Measurements from ENCODE around the gene IPO8.
"Not testable (repeated sequence)": the region's sequence is repeated elsewhere in the genome, so short reads cannot be mapped to it uniquely, and the experiment has no call there.

Gene IPO8

DNA sequence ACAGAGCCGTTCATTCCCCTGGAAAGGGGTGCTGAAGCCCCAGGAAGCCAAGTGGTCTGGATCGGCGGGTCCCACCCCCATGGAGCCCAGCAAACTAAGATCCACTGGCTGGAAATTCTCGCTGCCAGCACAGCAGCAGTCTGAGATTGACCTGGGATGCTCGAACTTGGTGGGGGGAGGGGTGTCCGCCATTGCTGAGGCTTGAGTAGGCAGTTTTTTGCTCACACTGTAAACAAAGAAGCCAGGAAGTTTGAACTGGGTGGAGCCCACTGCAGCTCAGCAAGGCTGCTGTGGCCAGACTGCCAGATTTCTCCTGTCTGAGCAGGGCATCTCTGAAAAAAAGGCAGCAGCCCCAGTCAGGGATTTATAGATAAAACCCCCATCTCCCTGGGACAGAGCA, 91.4 kb downstream of the IPO8 start:
- not testable (repeated sequence) for DNase-seq (ENCODE audit: low read depth in 2 of 2)

DNA sequence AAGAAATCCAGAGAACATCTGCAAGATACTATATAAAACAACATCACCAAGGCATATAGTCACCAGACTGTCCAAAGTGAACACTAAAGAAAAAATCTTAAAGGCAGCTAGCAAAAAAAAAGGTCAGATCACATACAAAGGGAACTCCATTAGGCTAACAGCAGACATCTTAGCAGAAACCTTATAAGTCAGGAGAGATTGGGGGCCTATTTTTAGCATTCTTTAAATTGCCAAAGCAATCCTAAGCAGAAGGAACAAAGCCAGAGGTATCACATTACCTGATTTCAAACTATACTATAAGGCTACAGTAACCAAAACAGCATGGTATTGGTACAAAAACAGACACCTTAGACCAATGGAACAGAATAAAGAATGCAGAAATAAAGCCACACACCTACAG, 92.5 kb downstream of the IPO8 start:
- no peak for DNase-seq (ENCODE audit: low read depth in 2 of 2)

DNA sequence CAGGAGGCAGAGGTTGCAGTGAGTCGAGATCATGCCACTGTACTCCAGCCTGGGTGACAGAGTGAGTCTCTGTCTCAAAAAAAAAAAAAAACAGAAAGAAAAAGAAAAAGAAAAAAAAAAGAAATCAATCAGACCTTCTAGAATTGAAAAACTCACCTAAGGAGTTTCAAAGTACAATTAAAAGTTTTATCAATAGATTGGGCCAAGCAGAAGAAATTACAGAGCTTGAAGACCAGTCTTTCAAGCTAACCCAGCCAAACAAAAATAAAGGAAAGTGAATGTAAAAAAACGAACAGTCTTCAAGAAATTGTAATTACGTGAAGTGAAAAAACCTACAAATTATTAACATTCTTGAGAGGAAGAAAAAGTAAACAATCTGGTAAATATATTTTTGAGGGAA, 93.0 kb downstream of the IPO8 start:
- DNase-seq (ENCODE audit: low read depth in 2 of 2) = no peak

DNA sequence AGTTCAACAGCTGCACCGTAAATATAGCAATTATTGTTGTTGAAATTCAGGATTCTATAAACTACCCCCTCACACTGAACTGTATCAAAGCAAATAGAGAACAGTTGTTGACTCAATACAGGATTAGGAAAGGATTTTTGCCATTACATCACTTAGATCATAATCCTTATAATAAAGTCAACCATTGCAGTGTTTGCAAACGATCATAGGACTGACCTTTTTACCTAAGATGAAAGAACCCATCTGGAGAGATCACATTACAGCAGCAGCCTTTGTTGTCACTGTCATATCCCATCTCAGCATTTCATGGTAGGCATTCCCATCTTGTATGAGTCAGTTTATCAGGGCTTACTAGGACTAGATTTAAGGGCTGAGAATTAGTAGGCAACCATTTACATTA, 96.1 kb downstream of the IPO8 start:
- no peak for DNase-seq (ENCODE audit: low read depth in 2 of 2)

DNA sequence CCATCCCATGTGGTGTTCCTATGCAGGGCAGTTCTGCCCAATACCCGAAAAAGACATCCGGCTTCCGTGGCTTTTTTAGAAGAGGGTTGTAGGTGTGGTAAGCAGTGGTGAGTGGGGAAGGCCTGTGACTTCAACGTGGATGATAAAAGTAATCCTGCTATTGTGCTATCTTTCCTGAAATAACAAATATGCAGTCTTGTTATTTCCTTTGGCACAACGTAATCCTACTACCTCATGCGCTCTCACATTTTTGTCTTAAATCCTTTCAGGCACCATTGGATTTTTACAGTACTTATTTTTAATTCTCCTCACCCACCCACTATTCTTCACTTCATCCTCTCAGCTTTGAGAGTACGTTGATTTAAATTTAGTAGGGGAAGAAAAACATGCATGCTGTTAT, 96.8 kb downstream of the IPO8 start:
- no peak for DNase-seq (ENCODE audit: low read depth in 2 of 2)

DNA sequence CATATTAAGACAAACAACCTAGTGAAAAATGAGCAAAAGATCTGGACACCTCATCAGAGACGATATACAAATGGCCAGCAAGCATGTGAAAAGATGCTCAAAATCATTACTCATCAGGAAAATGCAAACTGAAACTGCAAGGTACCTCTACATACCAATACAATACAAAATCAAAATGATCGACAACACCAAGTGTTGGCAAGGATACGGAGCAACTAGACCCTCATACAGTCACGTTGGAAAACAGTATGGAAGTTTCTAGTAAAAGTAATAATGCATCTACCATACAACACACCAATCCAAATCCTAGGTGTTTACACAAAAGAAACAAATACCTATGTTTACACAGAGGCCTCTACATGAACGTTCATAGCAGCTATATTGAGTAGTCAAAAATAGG, 99.9 kb downstream of the IPO8 start:
- no peak for DNase-seq (ENCODE audit: low read depth in 2 of 2)

DNA sequence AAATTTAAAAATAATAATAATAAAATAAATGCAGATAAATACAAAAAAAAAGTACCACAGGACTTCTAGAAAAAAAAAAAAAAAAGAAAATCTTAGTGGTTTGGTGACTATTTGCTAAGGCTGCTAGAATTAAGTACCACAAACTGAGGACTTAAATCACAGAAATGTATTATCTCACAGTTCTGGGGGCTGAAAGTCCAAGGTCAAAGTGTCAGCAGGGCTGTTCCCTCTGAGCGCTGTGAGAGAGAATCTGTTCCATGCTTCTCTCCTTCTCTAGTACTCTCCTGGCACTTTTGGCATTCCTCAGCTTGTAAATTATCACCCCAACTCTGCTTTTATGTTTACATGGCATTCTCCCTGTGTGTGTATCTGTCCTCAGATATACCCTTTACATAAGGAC, 101.2 kb downstream of the IPO8 start:
- DNase-seq (ENCODE audit: low read depth in 2 of 2) = no peak

DNA sequence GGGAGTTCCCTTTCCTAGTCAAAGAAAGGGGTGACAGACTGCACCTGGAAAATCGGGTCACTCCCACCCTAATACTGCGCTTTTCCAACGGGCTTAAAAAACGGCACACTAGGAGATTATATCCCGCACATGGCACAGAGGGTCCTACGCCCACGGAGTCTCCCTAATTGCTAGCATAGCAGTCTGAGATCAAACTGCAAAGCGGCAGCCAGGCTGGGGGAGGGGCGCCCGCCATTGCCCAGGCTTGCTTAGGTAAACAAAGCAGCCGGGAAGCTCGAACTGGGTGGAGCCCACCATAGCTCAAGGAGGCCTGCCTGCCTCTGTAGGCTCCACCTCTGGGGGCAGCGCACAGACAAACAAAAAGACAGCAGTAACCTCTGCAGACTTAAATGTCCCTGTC, 107.1 kb downstream of the IPO8 start:
- DNase-seq (ENCODE audit: low read depth in 2 of 2) = not testable (repeated sequence)

DNA sequence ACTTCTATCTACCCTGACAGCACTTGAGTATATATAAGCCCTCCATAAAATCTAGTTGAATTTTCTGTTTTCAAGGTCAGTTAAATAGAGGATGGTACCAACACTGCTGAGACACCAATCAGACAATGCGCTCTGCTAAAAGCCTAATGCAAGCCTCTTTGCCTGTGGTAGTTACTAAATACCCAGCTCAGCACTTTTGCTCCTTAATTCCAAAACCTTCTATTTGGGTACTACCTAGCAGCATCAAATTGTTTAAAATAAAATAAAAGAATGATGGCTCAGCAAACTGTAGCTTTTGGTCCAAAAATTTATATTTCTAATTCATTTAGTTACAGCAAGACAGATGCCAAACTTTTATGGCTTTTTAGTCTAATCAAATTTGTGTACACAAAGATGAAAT, 107.9 kb downstream of the IPO8 start:
- DNase-seq (ENCODE audit: low read depth in 2 of 2) = no peak

DNA sequence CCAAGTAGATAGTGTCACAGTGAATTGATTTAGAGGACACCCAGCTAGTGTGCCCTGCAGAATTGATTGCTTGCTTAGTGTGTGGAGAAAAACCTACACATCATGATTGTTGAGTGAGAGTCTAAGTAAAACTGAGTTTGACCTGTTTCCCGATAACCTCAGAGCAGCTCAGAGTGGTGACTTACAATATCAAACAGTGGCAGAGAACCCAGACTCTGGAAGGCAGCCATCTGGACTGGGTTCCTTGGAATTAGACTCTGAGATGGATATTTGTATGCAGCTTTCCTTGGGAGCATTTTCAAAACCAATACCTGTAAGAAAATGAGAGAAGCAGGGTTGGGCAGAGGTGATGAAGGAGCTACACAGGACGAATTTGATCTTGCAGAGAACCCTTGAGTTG, 109.8 kb downstream of the IPO8 start:
- DNase-seq (ENCODE audit: low read depth in 2 of 2) = no peak

DNA sequence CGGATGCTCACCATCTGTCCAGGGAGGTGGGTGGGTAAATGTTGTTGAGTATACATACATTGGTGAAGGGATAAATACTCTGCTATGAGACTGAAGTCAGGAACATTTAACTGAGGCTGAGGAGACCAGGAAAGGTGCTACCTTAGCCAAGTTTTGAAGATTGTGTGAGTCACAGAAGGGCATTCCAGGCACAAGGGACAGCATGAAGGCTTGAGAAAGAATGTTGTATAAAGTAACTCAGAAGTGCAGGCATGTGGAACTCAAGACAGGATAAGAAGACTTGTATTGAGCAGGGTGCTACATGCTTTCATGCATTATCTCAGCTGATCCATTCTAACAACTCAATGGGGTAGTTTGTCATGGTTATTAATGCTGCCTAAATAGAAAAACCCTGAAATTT, 112.7 kb downstream of the IPO8 start:
- no peak for DNase-seq (ENCODE audit: low read depth in 2 of 2)

DNA sequence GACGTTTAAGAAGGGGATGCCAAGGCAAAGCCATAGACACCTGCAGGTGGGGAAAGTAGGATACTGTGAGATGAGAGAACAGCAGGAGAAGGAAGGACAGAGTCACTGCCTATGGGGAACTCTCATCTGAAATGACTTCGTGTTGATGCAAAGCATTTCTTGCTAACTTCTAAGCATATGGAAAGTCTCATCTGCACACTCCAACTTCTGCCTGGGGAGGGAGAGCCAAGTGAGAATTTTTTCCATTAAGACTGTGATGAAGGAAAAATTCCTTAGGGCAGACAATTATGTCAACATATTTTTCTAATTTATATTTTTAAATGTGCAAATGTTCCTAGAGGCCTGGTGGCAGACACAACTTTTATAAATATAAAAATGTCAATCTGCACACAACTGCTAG, 115.3 kb downstream of the IPO8 start:
- DNase-seq (ENCODE audit: low read depth in 2 of 2) = no peak
